HepG2 (cell line): ENCODE results near the gene CD24. TPM values are rescaled to one million over a fixed set of nuclear protein-coding genes. Genes with fewer than 3 reads are reported as not detected.

Experiments
- ATAC-seq: fragments of 200-7000 bp; cut with Tn5 transposase; 3 replicates; pipeline ENCODE4 v1.9.1; 2020; ENCODE audit warnings: mild to moderate bottlenecking, moderate library complexity
- BruUV-seq: library from RNA; stranded (reverse); fragments of 400-500 nt; replicated peaks from 2 replicates; lab custom pipeline; 2021; lab: Mats Ljungman, UMichigan
- CTCF ChIA-PET: fragments of 300-600 bp; formaldehyde crosslinking; extraction: SDS; loops from one replicate; lab custom pipeline; 2021; ENCODE audit warnings: low total read pairs, inconsistent platforms, low intra/inter-chr PET ratio; lab: Yijun Ruan, JAX
- POLR2A ChIA-PET: fragments of 350-600 bp; sonication (Branson Sonifier 250); formaldehyde crosslinking; loops from one replicate; lab custom pipeline; 2020; ENCODE audit warnings: antibody characterized with exemption, inconsistent platforms; lab: Yijun Ruan, JAX
- DNase-seq: peaks from one replicate; pipeline ENCODE4 v3.0.0-alpha.2; 2015; ENCODE audit warnings: low spot score
- FAIRE-seq: peaks from 3 replicates; lab custom pipeline; 2011; peaks lifted over from hg19 to GRCh38; lab: Jason Lieb, UNC
- H2AFZ ChIP-seq: one replicate; pipeline ENCODE4 v1.6.1; 2011; ENCODE audit warnings: low read length, inconsistent platforms
- H3K27ac ChIP-seq: fragments of 300-600 bp; 3 replicates; pipeline ENCODE4 v1.8.0; 2011; ENCODE audit warnings: mixed run types, mild to moderate bottlenecking, mixed read lengths, low read length, inconsistent platforms; ENCODE audit not compliant: insufficient read depth; ENCODE audit errors: extremely low read length
- H3K27me3 ChIP-seq, 2 experiments: fragments of 200-600 bp in 1 of 2; 2 replicates in 1 of 2; 3 replicates in 1 of 2; pipeline versions ENCODE4 v1.6.0 to v1.8.0; 2011; ENCODE audit warnings: low read length in 2 of 2, mild to moderate bottlenecking in 2 of 2, moderate library complexity in 2 of 2, inconsistent platforms in 1 of 2; ENCODE audit not compliant: insufficient read depth in 2 of 2, control insufficient read depth in 1 of 2
- H3K36me3 ChIP-seq, 2 experiments: fragments of 200-600 bp in 1 of 2; replicated peaks in 1 of 2; 2 replicates in 1 of 2; 3 replicates in 1 of 2; pipeline versions ENCODE4 v1.5.1 to v1.8.0; 2011; ENCODE audit warnings: low read length in 2 of 2, inconsistent platforms in 1 of 2; ENCODE audit not compliant: insufficient read depth in 2 of 2, control insufficient read depth in 1 of 2
- H3K4me1 ChIP-seq: 2 replicates; pipeline ENCODE4 v1.5.1; 2012; ENCODE audit warnings: low read length, inconsistent platforms; ENCODE audit not compliant: insufficient read depth
- H3K4me2 ChIP-seq: 2 replicates; pipeline ENCODE4 v1.6.0; 2011; ENCODE audit warnings: low read depth, low read length, inconsistent platforms
- H3K4me3 ChIP-seq, 3 experiments: fragments of 200-600 bp in 1 of 3; sonication (generic), shearing (Covaris generic) in 1 of 3; replicated peaks in 1 of 3; 2 replicates each; pipeline ENCODE4 v1.5.1; 2011 to 2016; ENCODE audit warnings: low read length in 3 of 3, inconsistent platforms in 2 of 3, low read depth in 2 of 3, mild to moderate bottlenecking in 2 of 3, control low read depth in 1 of 3, mixed read lengths in 1 of 3; ENCODE audit not compliant: insufficient read depth in 1 of 3
- H3K79me2 ChIP-seq: one replicate; pipeline ENCODE4 v1.6.1; 2011; ENCODE audit warnings: low read length, inconsistent platforms; ENCODE audit not compliant: insufficient read depth
- H3K9ac ChIP-seq: 2 replicates; pipeline ENCODE4 v1.6.0; 2011; ENCODE audit warnings: mild to moderate bottlenecking, low read depth, low read length, inconsistent platforms; ENCODE audit not compliant: insufficient read depth
- H3K9me3 ChIP-seq: 2 replicates; pipeline ENCODE4 v1.5.1; 2012; ENCODE audit warnings: mild to moderate bottlenecking, low read length
- H4K20me1 ChIP-seq: 2 replicates; pipeline ENCODE4 v1.6.0; 2011; ENCODE audit warnings: inconsistent platforms, mild to moderate bottlenecking, low read length, moderate library complexity; ENCODE audit not compliant: insufficient read depth
- FIP1L1 ChIP-seq: fragments of 200-400 bp; formaldehyde crosslinking; IDR thresholded peaks from 2 replicates; pipeline ENCODE4 v1.6.1; 2018; ENCODE audit warnings: low read depth, mild to moderate bottlenecking, low read length, moderate library complexity, borderline replicate concordance; ENCODE audit not compliant: insufficient read depth
- HNRNPH1 ChIP-seq: fragments of 200-400 bp; formaldehyde crosslinking; optimal IDR thresholded peaks from 2 replicates; pipeline ENCODE3; 2017; ENCODE audit warnings: mild to moderate bottlenecking, low read depth, low read length
- TBX3 ChIP-seq: fragments of 450-650 bp; IDR thresholded peaks from 2 replicates; pipeline ENCODE4 v1.6.1; 2017; ENCODE audit warnings: antibody characterized with exemption, mild to moderate bottlenecking, inconsistent platforms, borderline replicate concordance
- ZNF605 ChIP-seq: sonication (generic); formaldehyde crosslinking; IDR thresholded peaks from 2 replicates; pipeline ENCODE4 v1.8.0; 2022; ENCODE audit warnings: mild to moderate bottlenecking, missing genetic modification reagents
- ZNF766 ChIP-seq: sonication (generic); formaldehyde crosslinking; IDR thresholded peaks from 2 replicates; pipeline ENCODE4 v1.5.0; 2020; ENCODE audit warnings: missing genetic modification reagents, borderline replicate concordance
- WGBS: methylation state at CpG from one replicate; pipeline ENCODE4 v1.1.6; 2017; ENCODE audit warnings: low lambda C conversion rate; 5-methylcytosine and 5-hydroxymethylcytosine counted together
- in situ Hi-C: cut with HindIII; loops from 2 replicates; pipeline ENCODE4 v1.10.0; 2017; ENCODE audit warnings: low pct_unique_long_range_greater_than_20kb; ENCODE audit not compliant: extremely low pct_ligation_motif_present
- intact Hi-C: fragments of 100-400 bp; cut with micrococcal nuclease; formaldehyde crosslinking; loops from one replicate; pipeline ENCODE4 v1.10.0; 2022; ENCODE audit not compliant: unreplicated experiment
- polyA plus RNA-seq, 8 experiments: library from polyadenylated mRNA; depleted of rRNA in 3 of 8; stranded (reverse) in 7 of 8; unstranded in 1 of 8; fragments of >200 nt; fragmentation: Illumina TruSeq in 4 of 8; extraction: Trizol in 4 of 8; gene quantifications; 2 replicates each; pipeline versions ENCODE4 v1.2.1 to v1.2.3, GENCODE V29; 2011 to 2016; ENCODE audit warnings: low read depth in 4 of 8, missing spikeins in 1 of 8, mixed read lengths in 1 of 8; ENCODE audit not compliant: insufficient read depth in 1 of 8
- total RNA-seq, 5 experiments: library from RNA; depleted of rRNA; stranded (reverse); fragments of >200 nt; fragmentation: Illumina TruSeq; extraction: Trizol; gene quantifications; 2 replicates each; pipeline ENCODE4 v1.2.3, GENCODE V29; 2016; ENCODE audit warnings: low read depth in 1 of 5
- TF ChIP-seq, protein P1 (sequence below): sonication (generic); formaldehyde crosslinking; IDR thresholded peaks from 2 replicates; pipeline ENCODE4 v1.4.0; 2020; ENCODE audit warnings: mild to moderate bottlenecking, missing genetic modification reagents
- TF ChIP-seq, protein P2 (sequence below): sonication (generic); formaldehyde crosslinking; conservative IDR thresholded peaks from 2 replicates; pipeline ENCODE4 v1.4.0; 2020; ENCODE audit warnings: missing genetic modification reagents
- TF ChIP-seq, protein P3 (sequence below): IDR thresholded peaks from 2 replicates; pipeline ENCODE4 v1.6.1; 2016; ENCODE audit warnings: low read depth, borderline replicate concordance
- TF ChIP-seq, protein P4 (sequence below): sonication (generic); formaldehyde crosslinking; IDR thresholded peaks from 2 replicates; pipeline ENCODE4 v1.4.0; 2020; ENCODE audit warnings: missing genetic modification reagents; ENCODE audit errors: not compliant biosample characterization

The CD24 gene
- total and polyA plus RNA-seq, 2 of the 13 experiments (the other 11 are each of a cell fraction or from before 2014, with no cell fraction given): 11.3 to 30.5 TPM

DNA sequence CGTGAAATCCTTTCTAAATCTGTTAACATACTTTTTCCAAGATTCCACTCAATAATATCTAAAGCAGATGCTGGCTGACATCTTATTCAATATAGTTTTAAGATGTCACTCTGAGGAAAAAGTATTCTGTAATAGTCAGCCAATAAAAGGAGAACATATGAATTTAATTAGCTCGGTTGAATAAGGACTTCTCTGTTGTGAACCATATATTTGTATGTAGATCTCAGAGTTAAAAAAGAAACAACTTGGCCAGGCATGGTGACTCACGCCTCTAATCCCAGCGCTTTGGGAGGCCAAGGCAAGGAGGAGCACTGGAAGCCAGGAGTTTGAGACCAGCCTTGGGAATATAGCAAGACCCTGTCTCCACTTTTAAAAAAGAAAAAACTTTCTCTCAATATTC, 7.4 kb upstream of the CD24 start (continued):
- TF ChIP-seq, protein P1, sequence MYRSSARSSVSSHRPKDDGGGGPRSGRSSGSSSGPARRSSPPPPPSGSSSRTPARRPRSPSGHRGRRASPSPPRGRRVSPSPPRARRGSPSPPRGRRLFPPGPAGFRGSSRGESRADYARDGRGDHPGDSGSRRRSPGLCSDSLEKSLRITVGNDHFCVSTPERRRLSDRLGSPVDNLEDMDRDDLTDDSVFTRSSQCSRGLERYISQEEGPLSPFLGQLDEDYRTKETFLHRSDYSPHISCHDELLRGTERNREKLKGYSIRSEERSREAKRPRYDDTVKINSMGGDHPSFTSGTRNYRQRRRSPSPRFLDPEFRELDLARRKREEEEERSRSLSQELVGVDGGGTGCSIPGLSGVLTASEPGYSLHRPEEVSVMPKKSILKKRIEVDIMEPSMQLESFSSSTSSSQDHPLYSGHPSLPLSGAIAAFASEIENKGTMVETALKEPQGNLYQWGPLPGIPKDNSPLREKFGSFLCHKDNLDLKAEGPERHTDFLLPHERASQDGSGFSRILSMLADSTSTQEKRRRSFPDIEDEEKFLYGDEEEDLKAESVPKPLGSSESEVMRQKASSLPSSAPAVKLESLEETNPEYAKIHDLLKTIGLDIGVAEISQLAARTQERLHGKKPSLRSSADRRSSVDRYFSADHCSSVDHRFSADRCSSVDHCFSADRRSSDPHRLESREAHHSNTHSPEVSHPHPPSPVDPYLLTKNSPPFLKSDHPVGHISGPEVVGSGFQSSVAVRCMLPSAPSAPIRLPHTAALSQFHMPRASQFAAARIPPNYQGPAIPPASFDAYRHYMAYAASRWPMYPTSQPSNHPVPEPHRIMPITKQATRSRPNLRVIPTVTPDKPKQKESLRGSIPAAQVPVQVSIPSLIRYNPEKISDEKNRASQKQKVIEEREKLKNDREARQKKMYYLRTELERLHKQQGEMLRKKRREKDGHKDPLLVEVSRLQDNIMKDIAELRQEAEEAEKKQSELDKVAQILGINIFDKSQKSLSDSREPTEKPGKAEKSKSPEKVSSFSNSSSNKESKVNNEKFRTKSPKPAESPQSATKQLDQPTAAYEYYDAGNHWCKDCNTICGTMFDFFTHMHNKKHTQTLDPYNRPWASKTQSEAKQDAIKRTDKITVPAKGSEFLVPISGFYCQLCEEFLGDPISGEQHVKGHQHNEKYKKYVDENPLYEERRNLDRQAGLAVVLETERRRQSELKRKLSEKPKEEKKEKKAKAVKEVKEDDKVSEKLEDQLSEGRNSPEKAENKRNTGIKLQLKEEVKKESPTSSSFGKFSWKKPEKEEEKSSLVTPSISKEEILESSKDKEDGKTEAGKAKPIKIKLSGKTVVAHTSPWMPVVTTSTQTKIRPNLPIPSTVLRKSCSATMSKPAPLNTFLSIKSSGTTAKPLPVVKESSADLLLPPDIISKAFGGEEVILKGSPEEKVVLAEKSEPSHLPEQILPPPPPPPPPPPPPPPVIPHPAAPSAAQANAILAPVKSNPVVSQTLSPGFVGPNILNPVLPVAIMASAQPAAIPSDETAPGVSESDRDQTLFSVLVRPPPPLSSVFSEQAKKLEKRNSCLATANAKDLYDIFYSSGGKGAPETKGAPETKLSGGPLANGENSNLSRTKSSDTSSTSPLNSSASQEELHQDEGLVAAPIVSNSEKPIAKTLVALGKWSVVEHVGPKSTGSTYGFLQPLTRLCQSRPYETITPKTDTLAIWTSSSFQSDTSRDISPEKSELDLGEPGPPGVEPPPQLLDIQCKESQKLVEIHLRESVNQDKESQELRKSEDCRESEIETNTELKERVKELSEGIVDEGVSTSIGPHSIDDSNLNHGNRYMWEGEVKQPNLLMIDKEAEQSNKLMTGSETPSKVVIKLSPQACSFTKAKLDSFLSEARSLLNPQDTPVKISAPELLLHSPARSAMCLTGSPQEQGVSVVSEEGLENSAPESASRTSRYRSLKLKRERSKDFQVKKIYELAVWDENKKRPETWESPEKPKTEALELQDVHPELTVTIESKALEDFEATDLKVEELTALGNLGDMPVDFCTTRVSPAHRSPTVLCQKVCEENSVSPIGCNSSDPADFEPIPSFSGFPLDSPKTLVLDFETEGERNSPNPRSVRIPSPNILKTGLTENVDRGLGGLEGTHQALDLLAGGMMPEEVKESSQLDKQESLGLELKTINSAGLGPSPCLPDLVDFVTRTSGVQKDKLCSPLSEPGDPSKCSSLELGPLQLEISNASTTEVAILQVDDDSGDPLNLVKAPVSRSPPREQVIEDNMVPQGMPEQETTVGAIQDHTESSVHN (CRISPR knock-in tag): no peak
- TF ChIP-seq, all 625 proteins: peak for 0

DNA sequence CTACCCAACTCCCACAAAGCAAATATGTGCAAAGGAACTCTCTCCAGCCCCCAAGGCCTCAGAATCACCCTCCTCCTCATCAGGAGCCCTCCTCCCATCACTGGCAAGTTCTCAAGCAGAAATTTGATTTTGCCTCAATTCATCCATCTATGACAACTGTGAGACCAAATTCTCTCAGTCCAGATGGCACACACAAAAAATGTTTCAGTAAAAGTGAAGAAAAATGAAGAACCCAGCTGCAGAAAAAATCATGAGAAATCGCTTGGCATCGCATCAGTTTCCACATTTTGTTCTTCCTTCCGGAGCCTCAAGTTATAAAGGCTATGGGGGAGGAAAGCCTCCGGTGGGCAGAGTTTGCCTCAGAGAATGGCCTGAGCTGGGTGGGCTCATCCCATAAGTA, 6.4 kb upstream of the CD24 start:
- H3K9ac ChIP-seq: no peak overlapping the region
- H3K79me2 ChIP-seq: no peaks in the 10 kb centered on the region
- no peak overlapping the region for H3K4me2 ChIP-seq
- no peaks in the 10 kb centered on the region for H3K36me3 ChIP-seq
- FAIRE-seq (no peak), DNase-seq (no peak), ATAC-seq (no peak)
- H3K27ac ChIP-seq: no peak overlapping the region
- no peaks in the 10 kb centered on the region for H3K9me3 ChIP-seq
- WGBS: 68% methylated on average over 4 of the region's 4 CpGs
- in situ Hi-C loops: loop anchor here (10.0 to 25.0 kb wide), 2 partner anchors 536 to 644 kb away; partner anchors contain the start of gene ATG5
- no peaks in the 10 kb centered on the region for H4K20me1 ChIP-seq
- no peak overlapping the region for H3K4me3 ChIP-seq
- CTCF ChIA-PET: interaction anchor here (2.3 to 2.9 kb wide), 2 partner anchors 372 to 535 kb away, joined by 18 to 33 read pairs; no protein-coding TSS in a partner anchor
- peaks cover 9% of the 10 kb centered on the region for H3K4me1 ChIP-seq
- POLR2A ChIA-PET: no interaction called here
- H2AFZ ChIP-seq: no peak overlapping the region
- BruUV-seq: no TSS peak
- intact Hi-C loops: no loop called here
- H3K27me3 ChIP-seq: peaks cover 0 to 7% of the 10 kb centered on the region in 2 experiments; a peak in 2 of 5 replicates
- TF ChIP-seq, protein P2, sequence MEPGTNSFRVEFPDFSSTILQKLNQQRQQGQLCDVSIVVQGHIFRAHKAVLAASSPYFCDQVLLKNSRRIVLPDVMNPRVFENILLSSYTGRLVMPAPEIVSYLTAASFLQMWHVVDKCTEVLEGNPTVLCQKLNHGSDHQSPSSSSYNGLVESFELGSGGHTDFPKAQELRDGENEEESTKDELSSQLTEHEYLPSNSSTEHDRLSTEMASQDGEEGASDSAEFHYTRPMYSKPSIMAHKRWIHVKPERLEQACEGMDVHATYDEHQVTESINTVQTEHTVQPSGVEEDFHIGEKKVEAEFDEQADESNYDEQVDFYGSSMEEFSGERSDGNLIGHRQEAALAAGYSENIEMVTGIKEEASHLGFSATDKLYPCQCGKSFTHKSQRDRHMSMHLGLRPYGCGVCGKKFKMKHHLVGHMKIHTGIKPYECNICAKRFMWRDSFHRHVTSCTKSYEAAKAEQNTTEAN: no peak
- TF ChIP-seq ZNF605: no peak
- TF ChIP-seq ZNF766 (CRISPR knock-in tag): no peak
- TF ChIP-seq, protein P3, sequence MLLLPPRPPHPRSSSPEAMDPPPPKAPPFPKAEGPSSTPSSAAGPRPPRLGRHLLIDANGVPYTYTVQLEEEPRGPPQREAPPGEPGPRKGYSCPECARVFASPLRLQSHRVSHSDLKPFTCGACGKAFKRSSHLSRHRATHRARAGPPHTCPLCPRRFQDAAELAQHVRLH (CRISPR knock-in tag): no peak
- TF ChIP-seq, protein P4, sequence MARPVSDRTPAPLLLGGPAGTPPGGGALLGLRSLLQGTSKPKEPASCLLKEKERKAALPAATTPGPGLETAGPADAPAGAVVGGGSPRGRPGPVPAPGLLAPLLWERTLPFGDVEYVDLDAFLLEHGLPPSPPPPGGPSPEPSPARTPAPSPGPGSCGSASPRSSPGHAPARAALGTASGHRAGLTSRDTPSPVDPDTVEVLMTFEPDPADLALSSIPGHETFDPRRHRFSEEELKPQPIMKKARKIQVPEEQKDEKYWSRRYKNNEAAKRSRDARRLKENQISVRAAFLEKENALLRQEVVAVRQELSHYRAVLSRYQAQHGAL: no peak
- TF ChIP-seq TBX3: no peak
- no peak for TF ChIP-seq HNRNPH1
- no peak for TF ChIP-seq FIP1L1
